GM18870 (cell line): ENCODE measurements around the gene LIPF.
A peak's percentile ranks its signal among the peaks of the same experiment; 100 is the strongest.
"Not testable (repeated sequence)": the region's sequence is repeated elsewhere in the genome, so short reads cannot be mapped to it uniquely, and the experiment has no call there.

Experiments
- ATAC-seq: cut with Tn5 transposase; IDR thresholded peaks from one replicate; pipeline ENCODE4 v1.9.1; 2021; ENCODE audit warnings: moderate library complexity; ENCODE audit not compliant: unreplicated experiment

Gene LIPF

GRCh38 chr10:88664142-88664541, at the start of gene LIPF:
TSS of gene LIPF (plus strand) at chr10:88664442. CDS start at chr10:88667298, 2,856 bp downstream.
- ATAC-seq, result no peak

GRCh38 chr10:88616250-88616977, 47.8 kb upstream of the LIPF start:
- no peak for ATAC-seq

- ATAC-seq, result no peak
Measured at GRCh38 chr10:88617772-88618300, 46.4 kb upstream of the LIPF start.

- ATAC-seq, result no peak
Measured at GRCh38 chr10:88618496-88618895, 45.7 kb upstream of the LIPF start.

- ATAC-seq, result no peak
Measured at GRCh38 chr10:88620441-88620840, 43.8 kb upstream of the LIPF start.

- no peak for ATAC-seq
Measured at GRCh38 chr10:88623835-88624234, 40.4 kb upstream of the LIPF start.

- no peak for ATAC-seq
Measured at GRCh38 chr10:88624840-88625239, 39.4 kb upstream of the LIPF start.

- no peak for ATAC-seq
Measured at GRCh38 chr10:88640186-88640585, 24.1 kb upstream of the LIPF start.

GRCh38 chr10:88642209-88642608, 22.0 kb upstream of the LIPF start:
- ATAC-seq, result no peak

- no peak for ATAC-seq
Measured at GRCh38 chr10:88642963-88643362, 21.3 kb upstream of the LIPF start.

GRCh38 chr10:88647061-88647615, 17.1 kb upstream of the LIPF start:
- no peak for ATAC-seq

- no peak for ATAC-seq
Measured at GRCh38 chr10:88651101-88651551, 13.1 kb upstream of the LIPF start.

- ATAC-seq, result no peak
Measured at GRCh38 chr10:88652616-88653015, 11.6 kb upstream of the LIPF start.

GRCh38 chr10:88657901-88658300, 6.3 kb upstream of the LIPF start:
- ATAC-seq, result no peak

- no peak for ATAC-seq
Measured at GRCh38 chr10:88659725-88660597, 4.3 kb upstream of the LIPF start.

GRCh38 chr10:88660598-88660884, 3.7 kb upstream of the LIPF start:
- no peak for ATAC-seq

- ATAC-seq, result no peak
Measured at GRCh38 chr10:88661018-88661417, 3.2 kb upstream of the LIPF start.

GRCh38 chr10:88661577-88661976, 2.7 kb upstream of the LIPF start:
- no peak for ATAC-seq

- ATAC-seq, result not testable (repeated sequence)
Measured at GRCh38 chr10:88663153-88663552, 1.1 kb upstream of the LIPF start.

- no peak for ATAC-seq
Measured at GRCh38 chr10:88668465-88668864, 4.2 kb downstream of the LIPF start.

GRCh38 chr10:88670497-88670896, 6.3 kb downstream of the LIPF start:
- ATAC-seq, result peak; percentile 88

- no peak for ATAC-seq
Measured at GRCh38 chr10:88672041-88672440, 7.8 kb downstream of the LIPF start.
